GM10266 (cell line): ENCODE data around the gene CD48.

Source experiments
- DNase-seq: peaks from one replicate; pipeline ENCODE4 v3.0.0; 2012; ENCODE audit errors: extremely low spot score
- CTCF ChIP-seq: IDR thresholded peaks from 2 replicates; pipeline ENCODE4 v1.5.1; 2012; ENCODE audit warnings: mild to moderate bottlenecking, low read depth; ENCODE audit not compliant: control insufficient read depth, insufficient read depth; ENCODE audit errors: missing control alignments

Gene CD48

DNA sequence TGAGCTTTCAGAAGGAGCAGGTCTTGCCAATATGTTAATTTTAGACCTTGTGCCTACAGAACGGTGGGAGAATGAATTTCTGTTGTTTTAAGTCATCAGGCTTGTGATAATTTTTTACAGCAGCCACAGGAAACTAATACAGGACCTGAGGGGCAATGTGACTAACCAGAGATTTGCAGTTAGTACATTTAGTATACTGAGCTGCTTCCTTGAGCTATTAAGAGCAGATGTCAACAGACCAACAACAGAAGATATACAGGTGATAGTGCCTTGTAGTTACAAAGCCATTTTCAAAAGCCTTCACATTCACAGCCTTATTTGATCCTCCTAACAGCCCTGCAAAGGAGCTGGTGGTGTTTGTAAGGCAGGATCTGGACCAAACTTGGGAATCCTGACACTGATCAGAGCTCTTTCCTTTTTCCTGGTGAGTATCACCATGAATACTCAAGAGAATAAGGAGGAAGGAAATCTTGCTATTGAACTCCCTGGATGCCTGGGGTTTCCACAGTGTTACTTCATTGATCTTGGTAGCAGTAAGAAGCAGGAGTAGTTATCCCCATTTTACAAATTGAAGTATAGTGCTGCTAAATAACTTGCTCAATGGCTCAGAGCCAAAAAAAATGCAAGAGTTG, 60.1 kb downstream of the CD48 start:
- no peak for DNase-seq
- TF ChIP-seq CTCF = no peak

DNA sequence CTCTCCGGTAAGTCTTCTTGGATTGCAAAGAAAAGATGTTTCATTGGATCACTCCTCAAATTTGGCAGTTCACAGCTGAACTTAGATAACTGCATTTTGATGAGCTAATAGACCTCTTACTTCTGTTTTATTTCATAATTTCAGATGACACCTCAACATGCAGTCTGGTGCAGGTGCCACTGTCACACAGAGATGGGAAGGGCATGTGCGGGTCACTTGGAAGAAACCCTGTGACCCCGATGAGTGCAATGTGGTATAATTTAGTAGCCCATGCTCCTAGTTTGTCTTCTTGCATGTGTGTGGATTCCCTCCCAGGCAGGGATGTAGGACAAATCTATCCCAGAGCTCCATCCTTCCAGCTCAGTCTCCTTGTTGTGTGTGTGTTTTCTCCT, 64.3 kb downstream of the CD48 start:
- DNase-seq = no peak
- no peak for TF ChIP-seq CTCF

GRCh38 chr1:160646711-160647328, 64.8 kb downstream of the CD48 start, which contains the start of gene SLAMF1:
SLAMF1 (minus strand) TSS chr1:160647044; CDS start chr1:160646945, 99 bp downstream.
- TF ChIP-seq CTCF = no peak

GRCh38 chr1:160646180-160646579, 65.4 kb downstream of the CD48 start:
- TF ChIP-seq CTCF = no peak
- DNase-seq = no peak

More at GRCh38 chr1:160646711-160647328, 64.8 kb downstream of the CD48 start, which contains the start of gene SLAMF1:
- no peak for DNase-seq

DNA sequence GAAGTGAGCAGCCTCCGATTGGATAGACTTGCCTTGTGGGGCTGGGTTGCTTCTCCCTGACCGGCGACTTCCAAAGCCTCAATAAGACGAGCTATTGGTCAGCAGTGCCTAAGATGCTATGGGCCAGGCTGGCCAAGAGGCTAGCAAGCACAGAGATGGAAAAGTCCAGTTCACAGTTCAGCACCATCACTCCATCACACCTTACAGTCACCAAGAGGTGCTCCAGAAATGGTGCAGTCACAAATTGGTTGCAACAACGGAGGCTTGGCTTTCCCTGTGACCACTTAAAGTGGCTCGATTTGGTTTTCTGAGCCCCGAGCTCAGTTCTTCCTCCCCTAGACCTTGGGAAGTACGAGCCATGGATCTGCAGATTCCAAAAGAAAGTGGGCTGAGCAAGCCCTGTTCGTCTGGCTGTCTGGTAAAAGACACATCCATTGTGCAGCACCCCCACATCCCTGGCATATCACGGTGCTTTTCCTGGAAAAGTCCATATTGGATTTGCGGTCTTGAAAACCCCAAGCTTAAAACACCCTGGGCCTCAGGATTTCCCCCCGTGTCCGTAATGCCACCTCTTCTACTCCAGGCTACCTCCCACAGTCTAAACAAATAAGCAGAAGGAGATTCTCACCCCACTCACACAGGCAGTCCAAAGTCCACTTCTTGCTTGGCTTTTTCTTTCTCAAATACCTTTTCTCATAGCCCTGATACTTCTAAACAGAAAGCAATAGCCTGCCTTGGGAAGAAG, 66.1 kb downstream of the CD48 start:
- no peak for DNase-seq
- TF ChIP-seq CTCF = no peak

DNA sequence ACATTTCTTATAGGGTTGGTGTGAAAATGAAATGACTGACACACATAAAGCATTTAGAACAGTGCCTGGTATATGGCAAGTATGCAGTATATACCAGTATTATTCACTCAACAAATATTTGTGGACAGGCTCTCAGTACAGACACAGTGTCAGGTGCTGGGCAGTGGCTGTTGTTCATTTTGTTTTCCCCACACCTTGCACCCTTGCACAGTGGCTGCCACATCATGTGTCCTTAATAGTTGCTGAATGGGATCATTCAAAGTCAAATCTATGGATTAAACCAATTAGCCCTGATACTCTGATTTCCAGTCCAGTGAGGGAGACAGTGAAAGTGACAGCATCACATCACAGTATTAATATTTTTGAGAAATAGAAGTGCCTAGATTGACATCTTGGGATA, 67.2 kb downstream of the CD48 start:
- no peak for DNase-seq
- TF ChIP-seq CTCF = no peak

DNA sequence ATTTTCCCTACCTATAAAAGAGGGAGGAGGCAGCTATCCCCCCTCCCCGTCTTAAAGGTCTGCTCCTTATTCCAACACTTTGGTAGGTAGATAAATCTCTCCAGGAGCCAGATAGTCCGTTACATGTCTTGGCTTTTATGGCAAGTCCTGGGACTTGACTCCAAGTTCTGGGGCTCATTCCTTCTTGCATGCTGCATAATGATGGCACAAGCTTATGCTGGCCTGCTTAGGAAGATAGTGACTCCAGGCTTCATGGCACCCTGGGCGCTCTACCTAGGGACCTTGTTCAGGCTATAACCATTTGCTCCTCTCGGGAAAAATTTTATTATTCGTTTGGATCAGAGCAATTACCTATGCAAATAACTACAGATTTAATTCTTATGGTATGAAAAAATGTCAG, 68.5 kb downstream of the CD48 start:
- TF ChIP-seq CTCF = no peak
- DNase-seq = no peak
